OCI-LY3 (cell line): ENCODE data around the gene RXFP3.

Experiments
- EZH2phosphoT487 ChIP-seq: fragments of 200-600 bp; shearing (Covaris generic); IDR thresholded peaks from 2 replicates; pipeline ENCODE4 v1.6.1; 2018; ENCODE audit warnings: antibody characterized with exemption, mixed run types, low read depth
- TF ChIP-seq, protein P1 (sequence below): fragments of 200-600, 300-600 bp; sonication (generic); IDR thresholded peaks from 2 replicates; pipeline ENCODE4 v1.5.1; 2014; ENCODE audit warnings: antibody characterized with exemption, low read length, low read depth

DNA sequence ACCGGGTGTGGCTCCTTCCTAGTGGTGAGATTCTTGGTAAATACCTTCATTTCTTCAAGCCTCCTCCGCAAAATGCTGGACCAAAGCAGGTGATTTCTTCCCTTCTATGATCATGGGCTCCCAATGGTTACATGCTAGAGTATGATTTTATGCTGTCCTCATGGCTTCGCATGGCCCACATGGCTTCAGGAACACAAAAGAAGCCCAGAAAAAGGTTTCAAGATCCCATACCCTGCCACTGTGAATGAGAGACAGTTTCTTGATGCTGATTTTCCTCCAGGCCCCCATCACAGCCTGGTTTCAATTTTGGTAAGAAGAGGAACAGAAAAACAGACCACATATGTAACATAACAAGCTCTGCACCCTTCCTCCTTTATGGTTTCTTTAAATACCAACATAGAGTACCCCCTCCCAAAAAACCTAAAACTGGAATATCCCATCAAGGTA, 2.4 kb upstream of the RXFP3 start:
- TF ChIP-seq, protein P1, sequence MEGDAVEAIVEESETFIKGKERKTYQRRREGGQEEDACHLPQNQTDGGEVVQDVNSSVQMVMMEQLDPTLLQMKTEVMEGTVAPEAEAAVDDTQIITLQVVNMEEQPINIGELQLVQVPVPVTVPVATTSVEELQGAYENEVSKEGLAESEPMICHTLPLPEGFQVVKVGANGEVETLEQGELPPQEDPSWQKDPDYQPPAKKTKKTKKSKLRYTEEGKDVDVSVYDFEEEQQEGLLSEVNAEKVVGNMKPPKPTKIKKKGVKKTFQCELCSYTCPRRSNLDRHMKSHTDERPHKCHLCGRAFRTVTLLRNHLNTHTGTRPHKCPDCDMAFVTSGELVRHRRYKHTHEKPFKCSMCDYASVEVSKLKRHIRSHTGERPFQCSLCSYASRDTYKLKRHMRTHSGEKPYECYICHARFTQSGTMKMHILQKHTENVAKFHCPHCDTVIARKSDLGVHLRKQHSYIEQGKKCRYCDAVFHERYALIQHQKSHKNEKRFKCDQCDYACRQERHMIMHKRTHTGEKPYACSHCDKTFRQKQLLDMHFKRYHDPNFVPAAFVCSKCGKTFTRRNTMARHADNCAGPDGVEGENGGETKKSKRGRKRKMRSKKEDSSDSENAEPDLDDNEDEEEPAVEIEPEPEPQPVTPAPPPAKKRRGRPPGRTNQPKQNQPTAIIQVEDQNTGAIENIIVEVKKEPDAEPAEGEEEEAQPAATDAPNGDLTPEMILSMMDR = no peak
- no peak for TF ChIP-seq EZH2phosphoT487
